Kidney (tissue), 14 donors: ENCODE data around the gene XKR7. TPM values are rescaled to one million over a fixed set of nuclear protein-coding genes. Genes with fewer than 3 reads are reported as not detected.
A peak's percentile ranks its signal among the peaks of the same experiment; 100 is the strongest.

ENCODE experiments used
- DNase-seq, 5 donors: peaks; one replicate each; pipeline ENCODE4 v3.0.0-alpha.2; 2013 to 2020
- FAIRE-seq: peaks from 2 replicates; lab custom pipeline; 2012; peaks lifted over from hg19 to GRCh38; lab: Jason Lieb, UNC
- H3K27ac ChIP-seq, 2 donors: one replicate each; pipeline ENCODE4 v1.7.0; 2013; ENCODE audit warnings: low read depth in 2 of 2, low read length in 2 of 2, inconsistent platforms in 1 of 2
- H3K27me3 ChIP-seq: one replicate; pipeline ENCODE4 v1.7.1; 2013; ENCODE audit warnings: low read length, inconsistent platforms; ENCODE audit not compliant: control insufficient read depth, insufficient read depth
- H3K36me3 ChIP-seq, 3 donors: one replicate each; pipeline versions ENCODE4 v1.7.0 to v1.7.1; 2013; ENCODE audit warnings: low read length in 3 of 3, control low read depth in 1 of 3, inconsistent platforms in 1 of 3; ENCODE audit not compliant: insufficient read depth in 3 of 3, control insufficient read depth in 2 of 3
- H3K4me1 ChIP-seq, 3 donors: one replicate each; pipeline versions ENCODE4 v1.7.0 to v1.7.1; 2013; ENCODE audit warnings: low read length in 3 of 3, inconsistent platforms in 1 of 3, low read depth in 1 of 3; ENCODE audit not compliant: control insufficient read depth in 2 of 3, insufficient read depth in 2 of 3
- H3K4me3 ChIP-seq, 3 donors: one replicate each; pipeline versions ENCODE4 v1.7.0 to v1.8.1; 2013; ENCODE audit warnings: low read length in 3 of 3, control low read depth in 1 of 3, inconsistent platforms in 1 of 3
- H3K9ac ChIP-seq, 3 donors: one replicate each; pipeline versions ENCODE4 v1.7.0 to v1.7.1; 2013; ENCODE audit warnings: low read length in 3 of 3, control low read depth in 1 of 3, inconsistent platforms in 1 of 3
- H3K9me3 ChIP-seq, 3 donors: one replicate each; pipeline versions ENCODE4 v1.7.0 to v1.7.1; 2013; ENCODE audit warnings: low read length in 3 of 3, control low read depth in 1 of 3, inconsistent platforms in 1 of 3; ENCODE audit not compliant: control insufficient read depth in 2 of 3, insufficient read depth in 1 of 3
- intact Hi-C: fragments of 100-400 bp; cut with DNase I; formaldehyde crosslinking; loops from one replicate; pipeline ENCODE4 v1.11.1; 2022
- polyA plus RNA-seq: library from polyadenylated mRNA; stranded (reverse); fragments of 350-450 nt; fragmentation: Illumina TruSeq; extraction: RNeasy Lipid Tissue Mini Kit (QIAGEN cat#74804); gene quantifications from one replicate; pipeline ENCODE4 v1.2.3, GENCODE V29; 2014; ENCODE audit warnings: low read depth, low replicate concordance; ENCODE audit not compliant: insufficient read depth
- total RNA-seq: library from RNA; stranded (reverse); fragmentation: NEBNext Ultra II Directional; extraction: Animal tissue kit (Norgen Biotek cat#: 25700); gene quantifications from one replicate; pipeline ENCODE4 v1.2.1, GENCODE V29; 2021
- TF ChIP-seq, protein P1 (sequence below): IDR thresholded peaks from 3 replicates; pipeline ENCODE4 v1.5.1; 2012; ENCODE audit warnings: mild to moderate bottlenecking, moderate library complexity, borderline replicate concordance; ENCODE audit not compliant: insufficient read depth; ENCODE audit errors: extremely low read depth
- donor health status: control.
- donor health status: control.
- donor health status: control.
- donor health status: control.
- donor health status: control.
- donor health status: DM: yes; HTN: yes; CAD: no.
- donor health status: Normal renal cell carcinoma (clear cell type).

XKR7 gene
- total and polyA plus RNA-seq, 2 donors from 2014 or later, result 0.06 TPM; not detected in 1

DNA sequence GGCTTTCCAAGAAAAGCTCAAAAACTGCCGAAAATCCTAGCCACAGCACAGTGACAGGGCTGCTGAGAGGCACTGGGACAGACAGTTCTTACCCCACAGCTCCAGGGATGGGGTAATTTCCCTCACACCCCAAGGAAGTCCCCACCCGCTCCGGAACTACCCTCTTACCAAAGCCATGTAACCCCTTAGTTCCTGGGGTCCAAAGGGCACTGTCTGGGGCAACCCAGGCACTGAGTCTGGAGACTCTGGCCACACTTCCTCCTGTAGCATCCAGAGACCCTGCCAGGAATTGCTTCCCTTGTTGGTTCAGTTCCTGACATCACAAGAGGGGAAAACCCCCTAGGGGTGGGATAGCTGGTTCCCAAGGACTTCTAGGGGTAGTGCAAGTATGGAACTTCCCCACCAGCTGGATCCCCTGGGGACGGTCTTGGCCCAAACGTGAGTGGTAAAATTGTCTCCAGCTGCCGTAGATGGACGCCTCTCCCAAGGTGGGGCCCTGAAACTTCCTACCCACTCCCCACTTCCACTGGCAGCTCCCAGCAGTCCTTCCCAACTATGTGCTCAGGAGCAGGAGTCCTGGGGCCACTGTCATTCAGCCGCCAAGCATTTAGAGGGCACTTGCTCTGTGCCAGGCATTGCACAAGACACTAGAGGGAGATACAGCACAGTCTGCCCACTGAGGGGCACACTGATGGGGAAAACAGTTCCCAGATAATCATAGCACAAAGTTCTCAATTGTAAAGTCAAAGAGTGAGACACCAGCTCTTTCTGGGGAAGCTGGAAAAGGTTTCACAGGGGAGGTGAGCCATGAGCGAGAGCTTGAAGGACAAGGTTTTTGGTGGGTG lies 66.9 kb downstream of the XKR7 start:
- Histone ChIP-seq H3K9ac (no peak overlapping the region), H3K9me3 (no peaks in the 10 kb centered on the region), H3K36me3 (no peaks in the 10 kb centered on the region), H3K4me1 (peaks cover 0 to 9% (median 4%) of the 10 kb centered on the region in 3 donors), H3K27me3 (no peaks in the 10 kb centered on the region), H3K27ac (no peak overlapping the region), H3K4me3 (no peak overlapping the region)
- TF ChIP-seq, protein P1, sequence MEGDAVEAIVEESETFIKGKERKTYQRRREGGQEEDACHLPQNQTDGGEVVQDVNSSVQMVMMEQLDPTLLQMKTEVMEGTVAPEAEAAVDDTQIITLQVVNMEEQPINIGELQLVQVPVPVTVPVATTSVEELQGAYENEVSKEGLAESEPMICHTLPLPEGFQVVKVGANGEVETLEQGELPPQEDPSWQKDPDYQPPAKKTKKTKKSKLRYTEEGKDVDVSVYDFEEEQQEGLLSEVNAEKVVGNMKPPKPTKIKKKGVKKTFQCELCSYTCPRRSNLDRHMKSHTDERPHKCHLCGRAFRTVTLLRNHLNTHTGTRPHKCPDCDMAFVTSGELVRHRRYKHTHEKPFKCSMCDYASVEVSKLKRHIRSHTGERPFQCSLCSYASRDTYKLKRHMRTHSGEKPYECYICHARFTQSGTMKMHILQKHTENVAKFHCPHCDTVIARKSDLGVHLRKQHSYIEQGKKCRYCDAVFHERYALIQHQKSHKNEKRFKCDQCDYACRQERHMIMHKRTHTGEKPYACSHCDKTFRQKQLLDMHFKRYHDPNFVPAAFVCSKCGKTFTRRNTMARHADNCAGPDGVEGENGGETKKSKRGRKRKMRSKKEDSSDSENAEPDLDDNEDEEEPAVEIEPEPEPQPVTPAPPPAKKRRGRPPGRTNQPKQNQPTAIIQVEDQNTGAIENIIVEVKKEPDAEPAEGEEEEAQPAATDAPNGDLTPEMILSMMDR, result peak; percentile 12
- intact Hi-C loops, result no loop called here
- no peak for FAIRE-seq
- peak in 1 of 5 donors; percentile 28 for DNase-seq

DNA sequence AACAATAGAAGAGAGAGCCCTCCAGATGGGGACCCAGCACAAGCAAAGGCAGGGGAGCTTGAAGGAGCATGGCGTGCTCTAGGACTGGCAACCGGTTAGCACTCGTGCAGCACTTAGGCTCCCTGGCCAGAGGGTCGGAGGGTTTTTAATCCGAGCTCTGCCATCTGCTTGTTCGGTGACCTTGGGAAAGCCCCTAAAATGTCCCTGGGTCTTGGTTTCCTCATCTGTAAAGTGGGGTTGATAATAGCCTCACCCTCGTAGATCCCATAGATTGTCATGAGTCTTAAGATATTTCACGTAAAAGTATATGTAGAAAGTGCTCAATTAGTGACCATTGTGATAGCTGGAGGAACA lies 67.5 kb downstream of the XKR7 start:
- Histone ChIP-seq H3K4me3 (no peak overlapping the region), H3K36me3 (no peaks in the 10 kb centered on the region), H3K9ac (no peak overlapping the region), H3K9me3 (no peaks in the 10 kb centered on the region), H3K27me3 (no peaks in the 10 kb centered on the region), H3K4me1 (peaks cover 0 to 9% (median 4%) of the 10 kb centered on the region in 3 donors), H3K27ac (no peak overlapping the region)
- intact Hi-C loops, result no loop called here
- no peak for DNase-seq
- TF ChIP-seq, protein P1, result no peak
- FAIRE-seq, result no peak

DNA sequence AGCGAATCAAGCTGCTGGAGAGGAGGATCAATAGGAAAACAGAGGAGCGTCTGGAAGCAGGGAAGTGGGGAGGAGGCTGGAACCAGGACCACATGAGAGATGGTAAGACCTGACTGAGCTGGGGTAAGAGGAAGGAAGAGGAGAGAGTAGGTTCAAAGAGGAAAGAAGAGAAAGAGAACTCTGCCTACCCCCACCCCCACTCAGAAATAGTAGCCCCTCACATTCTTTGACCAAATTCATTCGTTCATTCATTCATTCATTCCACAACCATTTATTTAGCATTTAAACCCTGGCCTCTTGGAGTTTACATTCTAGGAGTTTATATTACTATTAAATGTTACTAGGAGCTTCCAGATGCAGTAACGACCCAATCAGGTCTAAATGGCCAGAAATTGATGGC lies 68.3 kb downstream of the XKR7 start:
- Histone ChIP-seq H3K36me3 (no peaks in the 10 kb centered on the region), H3K27me3 (no peaks in the 10 kb centered on the region), H3K27ac (no peak overlapping the region), H3K9ac (no peak overlapping the region), H3K4me1 (peaks cover 0 to 4% (median 4%) of the 10 kb centered on the region in 3 donors), H3K9me3 (no peaks in the 10 kb centered on the region), H3K4me3 (no peak overlapping the region)
- TF ChIP-seq, protein P1, result no peak
- DNase-seq, result no peak
- FAIRE-seq, result no peak
- intact Hi-C loops, result no loop called here
